NB4 (cell line): ENCODE data around the gene OTX2.

ENCODE experiments used
- MYC ChIP-seq: IDR thresholded peaks from 2 replicates; pipeline ENCODE4 v1.6.1; 2011; ENCODE audit warnings: low read depth, low read length
- POLR2A ChIP-seq: IDR thresholded peaks from 2 replicates; pipeline ENCODE4 v1.6.1; 2011; ENCODE audit warnings: mild to moderate bottlenecking; ENCODE audit not compliant: insufficient read length; ENCODE audit errors: extremely low read depth
- TF ChIP-seq, protein P1 (sequence below): IDR thresholded peaks from one replicate; pipeline ENCODE4 v1.5.1; 2012; ENCODE audit warnings: low read depth, low read length
- TF ChIP-seq, protein P2 (sequence below): IDR thresholded peaks from 2 replicates; pipeline ENCODE4 v1.6.1; 2011; ENCODE audit warnings: low read depth, low read length

DNA sequence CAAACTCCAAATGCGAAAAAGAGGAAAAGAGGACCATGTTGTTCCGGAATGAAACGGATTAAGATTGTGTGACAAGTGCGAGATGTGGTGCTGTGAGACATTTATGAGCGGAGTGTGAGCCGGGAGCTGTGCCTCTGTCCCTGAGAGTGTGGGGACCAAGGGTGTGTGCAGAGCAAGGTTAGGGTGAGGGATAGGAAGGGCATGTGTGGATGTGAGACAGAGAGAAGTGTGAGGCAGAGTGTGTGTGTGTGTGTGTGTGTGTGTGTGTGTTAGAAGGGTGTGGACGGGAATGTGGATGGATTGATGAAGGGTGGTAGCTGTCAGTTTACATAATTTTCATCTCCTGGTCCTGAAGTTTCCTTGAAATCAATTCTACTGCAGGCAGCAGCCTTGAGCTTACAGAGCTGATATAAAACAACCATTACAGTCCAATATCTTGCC, 4.3 kb upstream of the OTX2 start:
- TF ChIP-seq POLR2A (no peak), MYC (no peak)
- TF ChIP-seq, protein P1, sequence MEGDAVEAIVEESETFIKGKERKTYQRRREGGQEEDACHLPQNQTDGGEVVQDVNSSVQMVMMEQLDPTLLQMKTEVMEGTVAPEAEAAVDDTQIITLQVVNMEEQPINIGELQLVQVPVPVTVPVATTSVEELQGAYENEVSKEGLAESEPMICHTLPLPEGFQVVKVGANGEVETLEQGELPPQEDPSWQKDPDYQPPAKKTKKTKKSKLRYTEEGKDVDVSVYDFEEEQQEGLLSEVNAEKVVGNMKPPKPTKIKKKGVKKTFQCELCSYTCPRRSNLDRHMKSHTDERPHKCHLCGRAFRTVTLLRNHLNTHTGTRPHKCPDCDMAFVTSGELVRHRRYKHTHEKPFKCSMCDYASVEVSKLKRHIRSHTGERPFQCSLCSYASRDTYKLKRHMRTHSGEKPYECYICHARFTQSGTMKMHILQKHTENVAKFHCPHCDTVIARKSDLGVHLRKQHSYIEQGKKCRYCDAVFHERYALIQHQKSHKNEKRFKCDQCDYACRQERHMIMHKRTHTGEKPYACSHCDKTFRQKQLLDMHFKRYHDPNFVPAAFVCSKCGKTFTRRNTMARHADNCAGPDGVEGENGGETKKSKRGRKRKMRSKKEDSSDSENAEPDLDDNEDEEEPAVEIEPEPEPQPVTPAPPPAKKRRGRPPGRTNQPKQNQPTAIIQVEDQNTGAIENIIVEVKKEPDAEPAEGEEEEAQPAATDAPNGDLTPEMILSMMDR, result no peak
- TF ChIP-seq, protein P2, sequence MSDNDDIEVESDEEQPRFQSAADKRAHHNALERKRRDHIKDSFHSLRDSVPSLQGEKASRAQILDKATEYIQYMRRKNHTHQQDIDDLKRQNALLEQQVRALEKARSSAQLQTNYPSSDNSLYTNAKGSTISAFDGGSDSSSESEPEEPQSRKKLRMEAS, result no peak
